ENCODE measurements around the gene KRTAP10-10.

- TF ChIP-seq POLR2A (IDR thresholded peaks at IDR 0.05) (no peak), CTCF (IDR thresholded peaks at IDR 0.05) (no peak)
Measured at GRCh38 chr21:44626673-44627143, 10.4 kb upstream of the KRTAP10-10 start, which contains the start of gene KRTAP10-9.

Data from body of pancreas (tissue), 4 donors.